ENCODE results near the gene FHAD1.

DNA sequence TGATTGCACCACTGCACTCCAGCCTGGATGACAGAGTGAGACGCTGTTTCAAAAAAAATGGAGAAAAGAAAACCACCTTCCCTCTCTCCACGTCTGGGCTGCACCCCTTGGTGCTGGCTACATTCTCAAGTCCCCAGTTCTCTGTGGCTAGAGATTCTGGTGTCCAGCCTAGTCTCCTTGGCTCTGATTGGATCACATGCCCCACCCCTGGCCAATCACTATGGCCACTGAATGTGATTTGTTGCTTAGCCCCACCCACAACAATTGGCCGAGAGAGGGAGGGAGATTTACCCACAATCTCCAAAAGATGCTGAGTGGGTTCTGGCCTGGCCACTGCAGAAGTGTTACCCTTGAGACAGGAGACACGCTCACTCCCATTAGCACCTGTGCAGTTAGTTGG lies 39.4 kb downstream of the FHAD1 start:
- TF ChIP-seq POLR2A (IDR thresholded peaks at IDR 0.05) = no peak
- TF ChIP-seq, protein P1, sequence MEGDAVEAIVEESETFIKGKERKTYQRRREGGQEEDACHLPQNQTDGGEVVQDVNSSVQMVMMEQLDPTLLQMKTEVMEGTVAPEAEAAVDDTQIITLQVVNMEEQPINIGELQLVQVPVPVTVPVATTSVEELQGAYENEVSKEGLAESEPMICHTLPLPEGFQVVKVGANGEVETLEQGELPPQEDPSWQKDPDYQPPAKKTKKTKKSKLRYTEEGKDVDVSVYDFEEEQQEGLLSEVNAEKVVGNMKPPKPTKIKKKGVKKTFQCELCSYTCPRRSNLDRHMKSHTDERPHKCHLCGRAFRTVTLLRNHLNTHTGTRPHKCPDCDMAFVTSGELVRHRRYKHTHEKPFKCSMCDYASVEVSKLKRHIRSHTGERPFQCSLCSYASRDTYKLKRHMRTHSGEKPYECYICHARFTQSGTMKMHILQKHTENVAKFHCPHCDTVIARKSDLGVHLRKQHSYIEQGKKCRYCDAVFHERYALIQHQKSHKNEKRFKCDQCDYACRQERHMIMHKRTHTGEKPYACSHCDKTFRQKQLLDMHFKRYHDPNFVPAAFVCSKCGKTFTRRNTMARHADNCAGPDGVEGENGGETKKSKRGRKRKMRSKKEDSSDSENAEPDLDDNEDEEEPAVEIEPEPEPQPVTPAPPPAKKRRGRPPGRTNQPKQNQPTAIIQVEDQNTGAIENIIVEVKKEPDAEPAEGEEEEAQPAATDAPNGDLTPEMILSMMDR (IDR thresholded peaks at IDR 0.05) = no peak

All from Peyer's patch (tissue), 4 donors.